ENCODE measurements around the gene C13orf46.

C13orf46 gene

DNA sequence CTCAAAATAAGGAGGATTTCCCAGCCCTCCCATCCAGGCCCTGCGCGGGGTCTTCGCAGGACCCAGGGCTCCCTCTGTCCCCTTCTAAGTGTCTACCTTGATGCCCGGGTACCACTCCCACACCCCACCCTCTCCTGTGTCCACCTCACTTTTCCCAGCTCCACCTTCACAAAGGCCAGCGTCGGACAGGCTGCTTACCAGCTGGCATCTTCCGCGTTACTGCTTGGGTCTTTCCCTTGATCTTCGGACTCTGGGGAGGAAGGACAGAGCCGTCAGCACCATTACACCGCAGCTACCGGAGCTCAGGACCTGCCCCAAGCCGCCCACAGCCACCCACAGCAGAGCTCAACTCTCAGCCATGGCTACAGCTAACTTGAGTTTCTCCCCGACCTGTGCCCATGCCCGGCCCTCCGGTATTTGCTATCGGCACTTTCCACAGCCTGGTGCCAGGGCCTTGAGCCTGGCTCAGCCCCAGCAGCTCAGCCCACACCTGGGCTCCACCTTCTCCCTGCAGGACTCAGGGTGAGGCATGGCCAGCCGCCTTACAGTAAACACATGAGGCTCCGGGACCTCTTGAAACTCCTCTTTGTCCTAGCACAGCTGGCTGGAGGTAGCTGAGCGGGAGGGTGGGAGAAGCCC, 3.8 kb downstream of the C13orf46 start:
- TF ChIP-seq, protein P1, sequence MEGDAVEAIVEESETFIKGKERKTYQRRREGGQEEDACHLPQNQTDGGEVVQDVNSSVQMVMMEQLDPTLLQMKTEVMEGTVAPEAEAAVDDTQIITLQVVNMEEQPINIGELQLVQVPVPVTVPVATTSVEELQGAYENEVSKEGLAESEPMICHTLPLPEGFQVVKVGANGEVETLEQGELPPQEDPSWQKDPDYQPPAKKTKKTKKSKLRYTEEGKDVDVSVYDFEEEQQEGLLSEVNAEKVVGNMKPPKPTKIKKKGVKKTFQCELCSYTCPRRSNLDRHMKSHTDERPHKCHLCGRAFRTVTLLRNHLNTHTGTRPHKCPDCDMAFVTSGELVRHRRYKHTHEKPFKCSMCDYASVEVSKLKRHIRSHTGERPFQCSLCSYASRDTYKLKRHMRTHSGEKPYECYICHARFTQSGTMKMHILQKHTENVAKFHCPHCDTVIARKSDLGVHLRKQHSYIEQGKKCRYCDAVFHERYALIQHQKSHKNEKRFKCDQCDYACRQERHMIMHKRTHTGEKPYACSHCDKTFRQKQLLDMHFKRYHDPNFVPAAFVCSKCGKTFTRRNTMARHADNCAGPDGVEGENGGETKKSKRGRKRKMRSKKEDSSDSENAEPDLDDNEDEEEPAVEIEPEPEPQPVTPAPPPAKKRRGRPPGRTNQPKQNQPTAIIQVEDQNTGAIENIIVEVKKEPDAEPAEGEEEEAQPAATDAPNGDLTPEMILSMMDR (conservative IDR thresholded peaks at IDR 0.05; ENCODE audit: control insufficient read depth, insufficient read depth, low read depth, low read length) = no peak
- DNase-seq (ENCODE audit: low read depth) = no peak
- H3K4me3 ChIP-seq (ENCODE audit: control insufficient read depth, low read depth, low read length) = no peak overlapping the region

DNA sequence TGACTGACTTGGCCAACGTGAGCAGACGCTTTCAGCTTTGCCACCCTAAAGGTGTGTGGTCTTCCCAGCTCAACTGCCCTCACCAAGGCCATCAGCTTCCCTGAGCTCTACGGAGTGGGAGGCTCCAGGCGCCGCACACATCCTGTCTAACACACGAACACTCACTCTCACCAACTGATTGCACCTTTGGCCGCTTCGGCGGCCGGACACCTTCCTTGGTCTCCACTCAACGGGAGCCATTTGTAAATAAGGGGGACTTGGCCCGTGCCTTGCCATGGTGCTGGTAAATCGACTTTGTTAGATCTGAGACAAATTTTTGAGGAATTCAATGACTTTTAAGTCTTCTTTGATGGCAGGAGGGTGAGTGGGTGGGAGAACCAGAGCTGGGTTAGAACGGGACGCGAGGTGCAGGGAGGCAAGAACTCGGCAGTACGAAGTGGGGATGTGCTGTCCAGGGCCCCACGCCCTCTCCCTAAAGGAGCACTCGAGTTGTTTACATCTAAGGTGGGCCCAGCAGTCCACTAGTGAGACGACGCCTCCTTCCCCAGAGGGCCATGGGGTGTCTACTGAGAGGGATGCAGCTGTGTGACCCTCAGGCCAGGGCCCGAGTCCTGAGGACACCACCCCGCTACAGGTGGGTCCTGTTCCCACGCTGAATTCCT, 4.4 kb downstream of the C13orf46 start:
- TF ChIP-seq, protein P1 (conservative IDR thresholded peaks at IDR 0.05; ENCODE audit: control insufficient read depth, insufficient read depth, low read depth, low read length) = no peak
- no peak overlapping the region for H3K4me3 ChIP-seq (ENCODE audit: control insufficient read depth, low read depth, low read length)
- DNase-seq (ENCODE audit: low read depth) = no peak

DNA sequence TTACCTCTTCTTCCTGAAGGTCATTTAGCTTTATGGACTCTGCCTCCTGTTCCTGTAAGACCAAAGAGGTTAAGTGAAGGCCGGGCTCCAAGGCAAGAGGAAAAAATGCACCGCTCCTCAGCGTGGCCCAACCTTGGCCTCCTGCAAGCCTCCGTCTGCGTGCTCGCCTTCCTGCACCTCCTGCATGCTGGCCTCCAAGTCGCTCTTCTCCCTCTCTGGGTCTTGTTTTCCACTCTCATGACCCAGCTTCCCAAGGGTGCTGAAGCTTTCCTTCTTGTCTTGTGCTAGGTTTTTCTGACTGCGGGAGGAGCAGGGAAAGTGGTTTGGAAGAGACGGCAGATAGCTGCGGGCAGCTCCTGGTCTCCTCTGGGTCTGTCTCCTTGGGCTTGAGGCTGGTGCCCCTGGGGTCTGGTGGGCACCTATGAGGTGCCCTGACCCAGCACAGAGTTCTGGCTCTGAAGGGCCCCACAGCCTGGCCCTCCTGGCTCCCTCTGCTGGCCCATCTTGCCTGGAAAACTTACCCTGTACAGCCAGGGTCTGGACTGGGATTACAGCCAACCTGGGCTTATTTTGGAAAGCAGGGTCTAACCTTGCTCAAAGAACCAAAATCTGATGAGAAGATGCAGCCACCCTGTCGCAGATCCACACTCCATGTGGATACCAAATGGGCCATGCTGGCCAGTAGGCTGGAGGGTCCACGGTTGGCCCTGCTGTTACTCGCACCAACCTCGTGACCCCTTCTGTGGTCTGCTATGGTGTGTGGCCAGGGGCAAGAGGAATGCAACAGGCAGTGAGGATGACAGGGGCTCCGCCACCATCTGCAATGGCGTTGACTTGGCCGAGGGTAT, 5.2 kb downstream of the C13orf46 start:
- TF ChIP-seq, protein P1 (conservative IDR thresholded peaks at IDR 0.05; ENCODE audit: control insufficient read depth, insufficient read depth, low read depth, low read length) = no peak
- no peak for DNase-seq (ENCODE audit: low read depth)
- H3K4me3 ChIP-seq (ENCODE audit: control insufficient read depth, low read depth, low read length) = no peak overlapping the region

DNA sequence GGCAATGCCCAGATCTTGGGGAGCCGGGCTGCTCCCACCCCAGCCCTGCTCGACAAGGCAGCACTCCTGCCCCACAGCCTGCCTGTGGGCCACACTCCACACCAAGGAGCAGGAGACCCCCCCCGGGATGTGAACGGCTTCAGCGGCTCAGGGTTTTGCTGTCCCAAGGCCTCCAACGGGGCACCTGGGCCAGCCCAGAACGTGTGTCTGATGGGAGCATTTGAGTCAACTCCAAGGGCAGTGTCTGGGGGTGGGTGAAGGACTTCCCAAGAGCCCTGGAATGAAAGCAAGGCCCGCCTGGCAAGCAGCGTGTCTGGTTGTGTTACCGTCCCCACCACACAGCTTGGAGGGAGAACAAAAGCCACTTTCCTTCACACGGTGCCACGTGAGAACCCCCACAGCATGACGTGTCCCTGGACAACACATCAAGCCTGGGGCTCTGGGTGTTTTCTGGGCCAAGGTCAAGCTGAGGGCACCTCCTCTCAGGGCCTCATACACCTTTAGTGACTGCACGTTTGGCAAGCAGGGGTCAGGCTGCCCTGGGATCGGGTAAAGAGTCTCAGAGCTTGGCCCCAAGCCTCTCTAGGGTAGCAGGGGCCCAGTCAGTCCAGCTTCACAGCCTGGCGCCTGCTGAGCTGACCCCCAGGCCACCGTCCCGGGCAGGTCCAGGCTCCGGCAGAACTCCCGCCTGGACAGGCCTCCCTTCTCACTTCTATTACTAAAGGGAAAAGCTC, 6.0 kb downstream of the C13orf46 start:
- no peak for DNase-seq (ENCODE audit: low read depth)
- TF ChIP-seq, protein P1 (conservative IDR thresholded peaks at IDR 0.05; ENCODE audit: control insufficient read depth, insufficient read depth, low read depth, low read length) = no peak
- H3K4me3 ChIP-seq (ENCODE audit: control insufficient read depth, low read depth, low read length) = no peak overlapping the region

DNA sequence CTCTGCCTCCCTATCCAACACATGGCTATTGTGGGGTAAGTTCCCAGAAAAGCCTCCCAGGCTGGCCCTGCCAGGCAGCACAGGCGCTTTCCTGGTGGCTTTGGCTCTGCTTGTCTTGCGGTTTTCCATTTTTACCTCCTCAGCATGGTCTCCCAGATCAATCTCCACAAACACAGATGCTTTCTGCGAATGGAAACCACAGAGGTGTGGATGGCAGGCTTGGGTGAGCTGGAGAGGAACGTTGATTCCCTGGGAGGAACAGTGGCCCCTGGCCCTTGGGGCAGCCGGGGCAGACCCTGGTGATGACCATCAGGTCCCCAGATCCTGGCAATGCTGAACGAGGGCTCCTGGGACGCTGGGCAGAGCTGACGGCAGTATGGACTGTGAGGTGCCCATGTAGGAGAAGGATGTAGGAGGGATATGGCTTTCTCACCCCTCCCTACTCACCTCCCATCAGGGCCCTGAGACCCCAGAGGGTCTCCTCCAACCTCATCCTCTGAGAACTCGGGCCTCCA, 6.6 kb downstream of the C13orf46 start:
- no peak overlapping the region for H3K4me3 ChIP-seq (ENCODE audit: control insufficient read depth, low read depth, low read length)
- DNase-seq (ENCODE audit: low read depth) = no peak
- TF ChIP-seq, protein P1 (conservative IDR thresholded peaks at IDR 0.05; ENCODE audit: control insufficient read depth, insufficient read depth, low read depth, low read length) = no peak

All from fibroblast of mammary gland (primary cell).